OCI-LY1 (cell line): Measurements from ENCODE around the gene CEP126.

ENCODE experiments used
- H2AFZ ChIP-seq: fragments of 200-600 bp; sonication (generic), shearing (Covaris generic); 2 replicates; pipeline ENCODE4 v1.6.0; 2014; ENCODE audit warnings: antibody characterized with exemption, mild to moderate bottlenecking, low read length
- H3F3A ChIP-seq: fragments of 200-600 bp; sonication (generic), shearing (Covaris generic); 2 replicates; pipeline ENCODE4 v1.6.0; 2014; ENCODE audit warnings: mild to moderate bottlenecking, antibody characterized with exemption, low read length, moderate library complexity; ENCODE audit not compliant: insufficient read depth
- H3K27ac ChIP-seq: fragments of 200-600 bp; sonication (generic); 2 replicates; pipeline ENCODE4 v1.5.1; 2014; ENCODE audit warnings: low read length, mixed run types, mild to moderate bottlenecking, low read depth; ENCODE audit not compliant: poor library complexity, severe bottlenecking
- H3K27me3 ChIP-seq: fragments of 200-600 bp; sonication (generic); 2 replicates; pipeline ENCODE4 v1.6.0; 2014; ENCODE audit warnings: antibody characterized with exemption, mild to moderate bottlenecking, low read length, moderate library complexity; ENCODE audit not compliant: insufficient read depth
- H3K36me3 ChIP-seq: fragments of 200-600 bp; sonication (generic); 2 replicates; pipeline ENCODE4 v1.6.1; 2014; ENCODE audit warnings: mild to moderate bottlenecking, antibody characterized with exemption, low read length, moderate library complexity, mixed read lengths; ENCODE audit not compliant: insufficient read depth
- H3K4me1 ChIP-seq: fragments of 200-600 bp; sonication (generic); 2 replicates; pipeline ENCODE4 v1.5.1; 2014; ENCODE audit warnings: mild to moderate bottlenecking, low read length, moderate library complexity; ENCODE audit not compliant: insufficient read depth, severe bottlenecking
- H3K4me2 ChIP-seq: fragments of 200-600 bp; sonication (generic), shearing (Covaris generic); 2 replicates; pipeline ENCODE4 v1.6.1; 2014; ENCODE audit warnings: low read length
- H3K4me3 ChIP-seq: fragments of 200-600 bp; sonication (generic); 2 replicates; pipeline ENCODE4 v1.5.1; 2014; ENCODE audit warnings: low read length, low read depth, mild to moderate bottlenecking, mixed read lengths; ENCODE audit not compliant: poor library complexity, severe bottlenecking
- H3K79me2 ChIP-seq: fragments of 200-600 bp; shearing (Covaris generic); 2 replicates; pipeline ENCODE4 v1.6.1; 2016; ENCODE audit warnings: mixed run types, low read length, mixed read lengths; ENCODE audit not compliant: insufficient read depth
- H3K9ac ChIP-seq: fragments of 200-600 bp; sonication (generic), shearing (Covaris generic); 2 replicates; pipeline ENCODE4 v1.6.1; 2014; ENCODE audit warnings: mild to moderate bottlenecking, low read length, mixed read lengths
- H3K9me2 ChIP-seq: fragments of 200-600 bp; sonication (generic), shearing (Covaris generic); 2 replicates; pipeline ENCODE4 v1.6.1; 2014; ENCODE audit warnings: low read depth, mild to moderate bottlenecking, low read length, mixed read lengths
- H3K9me3 ChIP-seq: fragments of 200-600 bp; shearing (Covaris generic); 2 replicates; pipeline ENCODE4 v1.6.1; 2014; ENCODE audit warnings: low read length, mixed read lengths
- H4K20me1 ChIP-seq: fragments of 200-600 bp; sonication (generic), shearing (Covaris generic); 2 replicates; pipeline ENCODE4 v1.6.0; 2016; ENCODE audit warnings: mild to moderate bottlenecking, low read length; ENCODE audit not compliant: insufficient read depth
- CTCF ChIP-seq: fragments of 200-600 bp; sonication (generic), shearing (Covaris generic); IDR thresholded peaks from 2 replicates; pipeline ENCODE4 v1.5.1; 2017; ENCODE audit warnings: mild to moderate bottlenecking, antibody characterized with exemption, low read length, moderate library complexity, mixed read lengths
- EZH2 ChIP-seq: fragments of 200-600 bp; sonication (generic), shearing (Covaris generic); IDR thresholded peaks from 2 replicates; pipeline ENCODE4 v1.8.0; 2017; ENCODE audit warnings: borderline replicate concordance, mixed run types, mild to moderate bottlenecking, antibody characterized with exemption, low read length, moderate library complexity, mixed read lengths

Gene CEP126

GRCh38 chr11:101881586-101881985 is 33.2 kb upstream of the CEP126 start:
- no peaks in the 10 kb centered on the region for H3K4me1 ChIP-seq
- H3F3A ChIP-seq, result no peaks in the 10 kb centered on the region
- no peaks in the 10 kb centered on the region for H4K20me1 ChIP-seq
- H3K27me3 ChIP-seq, result no peaks in the 10 kb centered on the region
- H2AFZ ChIP-seq, result no peak overlapping the region
- H3K36me3 ChIP-seq, result no peaks in the 10 kb centered on the region
- no peak overlapping the region for H3K4me2 ChIP-seq
- H3K9ac ChIP-seq, result no peak overlapping the region
- no peak for TF ChIP-seq CTCF
- TF ChIP-seq EZH2, result no peak
- H3K9me2 ChIP-seq, result no peaks in the 10 kb centered on the region
- no peak overlapping the region for H3K27ac ChIP-seq
- no peak overlapping the region for H3K4me3 ChIP-seq
- H3K9me3 ChIP-seq, result no peaks in the 10 kb centered on the region
- no peaks in the 10 kb centered on the region for H3K79me2 ChIP-seq

- Histone ChIP-seq H3K36me3 (no peaks in the 10 kb centered on the region), H3F3A (no peaks in the 10 kb centered on the region), H3K4me2 (no peak overlapping the region), H3K4me3 (no peak overlapping the region), H3K9me3 (no peaks in the 10 kb centered on the region), H3K9me2 (no peaks in the 10 kb centered on the region), H3K27ac (no peak overlapping the region), H3K79me2 (no peaks in the 10 kb centered on the region), H3K9ac (no peak overlapping the region), H3K4me1 (no peaks in the 10 kb centered on the region), H4K20me1 (no peaks in the 10 kb centered on the region), H2AFZ (no peak overlapping the region), H3K27me3 (no peaks in the 10 kb centered on the region)
- TF ChIP-seq EZH2, result no peak
- TF ChIP-seq CTCF, result no peak
These were observed 29.2 kb upstream of the CEP126 start for GRCh38 chr11:101885631-101886030.

GRCh38 chr11:101889767-101890166 is 25.0 kb upstream of the CEP126 start:
- H3K27me3 ChIP-seq, result no peaks in the 10 kb centered on the region
- H3K4me2 ChIP-seq, result no peak overlapping the region
- no peak overlapping the region for H2AFZ ChIP-seq
- no peak overlapping the region for H3K4me3 ChIP-seq
- no peaks in the 10 kb centered on the region for H3F3A ChIP-seq
- no peaks in the 10 kb centered on the region for H3K36me3 ChIP-seq
- no peaks in the 10 kb centered on the region for H3K9me2 ChIP-seq
- no peak overlapping the region for H3K9ac ChIP-seq
- no peaks in the 10 kb centered on the region for H3K79me2 ChIP-seq
- no peaks in the 10 kb centered on the region for H3K4me1 ChIP-seq
- TF ChIP-seq EZH2 (no peak), CTCF (no peak)
- no peak overlapping the region for H3K27ac ChIP-seq
- no peaks in the 10 kb centered on the region for H3K9me3 ChIP-seq
- H4K20me1 ChIP-seq, result no peaks in the 10 kb centered on the region
